ENCODE measurements around the gene AUNIP. TPM values are rescaled to one million over a fixed set of nuclear protein-coding genes. Genes with fewer than 3 reads are reported as not detected.
A peak's percentile ranks its signal among the peaks of the same experiment; 100 is the strongest.

AUNIP gene
- total RNA-seq, 1 experiment from 2014 or later: 16.1 TPM

- DNase-seq (ENCODE audit: low spot score) (no peak), ATAC-seq (no peak)
- no peaks in the 10 kb centered on the region for H3K9me3 Mint-ChIP-seq
- ChIA-PET CTCF (interaction anchor here (2.1 kb wide), 2 partner anchors 11 to 31 kb away, joined by 8 to 10 read pairs; partner anchors contain the start of gene PAQR7), POLR2A (interaction anchor here (0.6 kb wide), 1 partner anchor 28 kb away, joined by 5 read pairs; no protein-coding TSS in a partner anchor)
- H3K4me1 Mint-ChIP-seq: peaks cover 15% of the 10 kb centered on the region
- no peaks in the 10 kb centered on the region for H3K27me3 Mint-ChIP-seq (ENCODE audit: low read depth)
- H3K36me3 Mint-ChIP-seq: peaks cover 6% of the 10 kb centered on the region; the same call in 1 of the 2 replicates
- TF ChIP-seq NFATC4 (CRISPR knock-in tag; IDR thresholded peaks at IDR 0.05) (no peak), ZNF121 (CRISPR knock-in tag; IDR thresholded peaks at IDR 0.05) (peak; percentile 28; the same call in 1 of the 2 replicates)
- no peak overlapping the region for H3K27ac Mint-ChIP-seq
- no peak overlapping the region for H3K4me3 Mint-ChIP-seq
Observed at GRCh38 chr1:25864434-25864833, 5.2 kb upstream of the AUNIP start.

GRCh38 chr1:25863486-25864262 lies 4.4 kb upstream of the AUNIP start:
- DNase-seq (ENCODE audit: low spot score) (no peak), ATAC-seq (peak; percentile 5; the same call in 1 of the 2 replicates)
- TF ChIP-seq GABPB1 (CRISPR knock-in tag; IDR thresholded peaks at IDR 0.05) (no peak), ZNF512 (CRISPR knock-in tag; IDR thresholded peaks at IDR 0.05; ENCODE audit: borderline replicate concordance) (no peak), MYBL2 (CRISPR knock-in tag; IDR thresholded peaks at IDR 0.05) (no peak), ZNF263 (CRISPR knock-in tag; IDR thresholded peaks at IDR 0.05; ENCODE audit: low read depth) (no peak)
- Mint-ChIP-seq H3K9me3 (no peaks in the 10 kb centered on the region), H3K4me1 (peaks cover 17% of the 10 kb centered on the region), H3K27me3 (ENCODE audit: low read depth) (no peaks in the 10 kb centered on the region), H3K4me3 (no peak overlapping the region), H3K36me3 (peaks cover 6% of the 10 kb centered on the region; the same call in 1 of the 2 replicates), H3K27ac (no peak overlapping the region)
- ChIA-PET CTCF (interaction anchor here (2.1 kb wide), 2 partner anchors 12 to 31 kb away, joined by 8 to 10 read pairs; partner anchors contain the start of gene PAQR7), POLR2A (no interaction called here)

GRCh38 chr1:25862785-25863485 lies 3.7 kb upstream of the AUNIP start:
- H3K9me3 Mint-ChIP-seq: no peaks in the 10 kb centered on the region
- DNase-seq (ENCODE audit: low spot score): no peak
- ChIA-PET POLR2A (interaction anchor here (1.0 kb wide), 1 partner anchor 12 kb away, joined by 5 read pairs; no protein-coding TSS in a partner anchor), CTCF (interaction anchor here (2.1 kb wide), 2 partner anchors 12 to 32 kb away, joined by 8 to 10 read pairs; partner anchors contain the start of gene PAQR7)
- H3K36me3 Mint-ChIP-seq: peaks cover 6% of the 10 kb centered on the region; the same call in 1 of the 2 replicates
- H3K27ac Mint-ChIP-seq: no peak overlapping the region
- no peaks in the 10 kb centered on the region for H3K27me3 Mint-ChIP-seq (ENCODE audit: low read depth)
- H3K4me1 Mint-ChIP-seq: peaks cover 19% of the 10 kb centered on the region
- no peak overlapping the region for H3K4me3 Mint-ChIP-seq
- no peak for ATAC-seq
- no peak for TF ChIP-seq PRDM15 (CRISPR knock-in tag; IDR thresholded peaks at IDR 0.05)
- no peak for TF ChIP-seq ZMAT4 (CRISPR knock-in tag; IDR thresholded peaks at IDR 0.05)
- TF ChIP-seq MYBL2 (CRISPR knock-in tag; IDR thresholded peaks at IDR 0.05): no peak
- no peak for TF ChIP-seq GTF2I (CRISPR knock-in tag; conservative IDR thresholded peaks at IDR 0.05)
- TF ChIP-seq SMAD4 (CRISPR knock-in tag; IDR thresholded peaks at IDR 0.05): no peak
- no peak for TF ChIP-seq ATF6 (CRISPR knock-in tag; IDR thresholded peaks at IDR 0.05)
- no peak for TF ChIP-seq ZNF263 (CRISPR knock-in tag; IDR thresholded peaks at IDR 0.05; ENCODE audit: low read depth)
- TF ChIP-seq USF1 (CRISPR knock-in tag; IDR thresholded peaks at IDR 0.05): no peak
- TF ChIP-seq PRRX2 (CRISPR knock-in tag; IDR thresholded peaks at IDR 0.05): no peak
- TF ChIP-seq KAT7 (CRISPR knock-in tag; IDR thresholded peaks at IDR 0.05; ENCODE audit: borderline replicate concordance): no peak
- no peak for TF ChIP-seq ZNF512 (CRISPR knock-in tag; IDR thresholded peaks at IDR 0.05; ENCODE audit: borderline replicate concordance)
- no peak for TF ChIP-seq PREB (CRISPR knock-in tag; IDR thresholded peaks at IDR 0.05; ENCODE audit: borderline replicate concordance)

Measured in WTC11 (cell line).